RWPE2 (cell line): ENCODE data around the gene TRAF1.
A peak's percentile ranks its signal among the peaks of the same experiment; 100 is the strongest.

Source experiments
- ATAC-seq: fragments of 200-7000 bp; cut with Tn5 transposase; 3 replicates; pipeline ENCODE4 v1.9.1; 2021; ENCODE audit warnings: low read depth
- DNase-seq: peaks from one replicate; pipeline ENCODE4 v3.0.0-alpha.2; 2020; ENCODE audit warnings: low spot score
- H3K27ac ChIP-seq: fragments of 450-650 bp; 2 replicates; pipeline ENCODE4 v1.5.1; 2017; ENCODE audit warnings: mild to moderate bottlenecking; ENCODE audit not compliant: poor library complexity, severe bottlenecking
- H3K27me3 ChIP-seq: fragments of 250-450 bp; sonication (Bioruptor Pico); 2 replicates; pipeline ENCODE4 v1.5.1; 2021; ENCODE audit warnings: mild to moderate bottlenecking, moderate library complexity; ENCODE audit not compliant: insufficient read depth, poor library complexity, severe bottlenecking
- H3K36me3 ChIP-seq: fragments of 250-450 bp; sonication (Bioruptor Pico); 2 replicates; pipeline ENCODE4 v1.5.1; 2020; ENCODE audit warnings: low read depth, mild to moderate bottlenecking, moderate library complexity
- H3K4me1 ChIP-seq: fragments of 250-450 bp; sonication (Bioruptor Pico); 2 replicates; pipeline ENCODE4 v1.5.1; 2021; ENCODE audit warnings: mild to moderate bottlenecking, moderate library complexity; ENCODE audit not compliant: insufficient read depth, poor library complexity, severe bottlenecking
- H3K4me3 ChIP-seq: fragments of 250-450 bp; sonication (Bioruptor Pico); 2 replicates; pipeline ENCODE4 v1.5.1; 2021; ENCODE audit warnings: mild to moderate bottlenecking, moderate library complexity; ENCODE audit not compliant: severe bottlenecking
- H3K9me3 ChIP-seq: fragments of 250-450 bp; sonication (Bioruptor Pico); 2 replicates; pipeline ENCODE4 v1.5.1; 2021; ENCODE audit warnings: mild to moderate bottlenecking, moderate library complexity; ENCODE audit not compliant: severe bottlenecking
- CTCF ChIP-seq: fragments of 450-650 bp; IDR thresholded peaks from one replicate; pipeline ENCODE4 v1.5.1; 2017; ENCODE audit warnings: mild to moderate bottlenecking, moderate library complexity; ENCODE audit not compliant: poor library complexity, severe bottlenecking

Gene TRAF1

GRCh38 chr9:120893611-120894307, 32.8 kb downstream of the TRAF1 start:
- no peaks in the 10 kb centered on the region for H3K27me3 ChIP-seq
- H3K27ac ChIP-seq, result no peak overlapping the region
- H3K9me3 ChIP-seq, result peaks cover 4% of the 10 kb centered on the region
- no peak for TF ChIP-seq CTCF
- H3K4me3 ChIP-seq, result no peak overlapping the region
- no peaks in the 10 kb centered on the region for H3K36me3 ChIP-seq
- H3K4me1 ChIP-seq, result no peaks in the 10 kb centered on the region
- ATAC-seq (no peak), DNase-seq (no peak)

- Histone ChIP-seq H3K4me1 (no peaks in the 10 kb centered on the region), H3K36me3 (no peaks in the 10 kb centered on the region), H3K9me3 (peaks cover 4% of the 10 kb centered on the region), H3K4me3 (no peak overlapping the region), H3K27me3 (no peaks in the 10 kb centered on the region), H3K27ac (no peak overlapping the region)
- no peak for DNase-seq
- peak; percentile 86 for ATAC-seq
- no peak for TF ChIP-seq CTCF
Measured at GRCh38 chr9:120892748-120893610, 33.6 kb downstream of the TRAF1 start.

GRCh38 chr9:120891884-120892747, 34.5 kb downstream of the TRAF1 start:
- DNase-seq, result no peak
- no peak overlapping the region for H3K4me3 ChIP-seq
- no peaks in the 10 kb centered on the region for H3K27me3 ChIP-seq
- ATAC-seq, result 0 out of 3 replicates have a peak, but pooled peaks have one; percentile 9
- no peak for TF ChIP-seq CTCF
- H3K36me3 ChIP-seq, result no peaks in the 10 kb centered on the region
- H3K9me3 ChIP-seq, result peaks cover 4% of the 10 kb centered on the region
- no peak overlapping the region for H3K27ac ChIP-seq
- no peaks in the 10 kb centered on the region for H3K4me1 ChIP-seq

- Histone ChIP-seq H3K36me3 (no peaks in the 10 kb centered on the region), H3K9me3 (no peaks in the 10 kb centered on the region), H3K27ac (no peak overlapping the region), H3K27me3 (no peaks in the 10 kb centered on the region), H3K4me1 (no peaks in the 10 kb centered on the region), H3K4me3 (no peak overlapping the region)
- no peak for DNase-seq
- TF ChIP-seq CTCF, result no peak
- peak; percentile 37; the same call in 1 of the 3 replicates for ATAC-seq
Measured at GRCh38 chr9:120891245-120891883, 35.2 kb downstream of the TRAF1 start.
